Mesenchymal stem cell (in vitro differentiated cells and primary cell): ENCODE results near the gene FAM117A.

Experiments used
- DNase-seq: peaks from one replicate; pipeline ENCODE4 v3.0.0-alpha.2; 2013
- H2AFZ ChIP-seq: one replicate; pipeline ENCODE4 v1.6.1; 2013; ENCODE audit warnings: low read depth, mild to moderate bottlenecking, control low read depth, inconsistent platforms, low read length, moderate library complexity
- H2AK5ac ChIP-seq: 2 replicates; pipeline ENCODE4 v1.6.1; 2013; ENCODE audit warnings: low read length, moderate library complexity, mild to moderate bottlenecking, inconsistent platforms; ENCODE audit not compliant: severe bottlenecking
- H2BK120ac ChIP-seq: one replicate; pipeline ENCODE4 v1.6.1; 2013; ENCODE audit warnings: low read depth, mild to moderate bottlenecking, inconsistent platforms, low read length, moderate library complexity
- H2BK12ac ChIP-seq, 2 experiments: one replicate each; pipeline ENCODE4 v1.6.1; 2013; ENCODE audit warnings: inconsistent platforms in 2 of 2, low read length in 2 of 2, mild to moderate bottlenecking in 2 of 2, moderate library complexity in 2 of 2, control low read depth in 1 of 2
- H2BK15ac ChIP-seq: one replicate; pipeline ENCODE4 v1.6.1; 2013; ENCODE audit warnings: mild to moderate bottlenecking, low read depth, inconsistent platforms; ENCODE audit not compliant: poor library complexity, severe bottlenecking
- H2BK5ac ChIP-seq: 2 replicates; pipeline ENCODE4 v1.6.1; 2013; ENCODE audit warnings: low read depth, mild to moderate bottlenecking, low read length, control low read depth, inconsistent platforms; ENCODE audit not compliant: poor library complexity, severe bottlenecking
- H3K14ac ChIP-seq, 2 experiments: one replicate each; pipeline ENCODE4 v1.6.1; 2013; ENCODE audit warnings: inconsistent platforms in 2 of 2, low read length in 2 of 2, control low read depth in 1 of 2, mild to moderate bottlenecking in 1 of 2, moderate library complexity in 1 of 2
- H3K18ac ChIP-seq, 2 experiments: one replicate each; pipeline ENCODE4 v1.6.1; 2013; ENCODE audit warnings: inconsistent platforms in 2 of 2, low read length in 2 of 2, control low read depth in 1 of 2, low read depth in 1 of 2, mild to moderate bottlenecking in 1 of 2
- H3K23ac ChIP-seq, 2 experiments: one replicate each; pipeline ENCODE4 v1.6.1; 2013; ENCODE audit warnings: inconsistent platforms in 2 of 2, low read length in 2 of 2, mild to moderate bottlenecking in 2 of 2, moderate library complexity in 2 of 2, control low read depth in 1 of 2
- H3K27ac ChIP-seq: 2 replicates; pipeline ENCODE4 v1.5.1; 2013; ENCODE audit warnings: mild to moderate bottlenecking, moderate library complexity, low read length, control low read depth, inconsistent platforms; ENCODE audit not compliant: poor library complexity, severe bottlenecking
- H3K27me3 ChIP-seq, 2 experiments: 2 replicates each; pipeline versions ENCODE4 v1.6.1 to v1.7.0; 2013; ENCODE audit warnings: low read length in 2 of 2, mild to moderate bottlenecking in 2 of 2, moderate library complexity in 2 of 2, control low read depth in 1 of 2, inconsistent platforms in 1 of 2; ENCODE audit not compliant: control insufficient read depth in 1 of 2, insufficient read depth in 1 of 2
- H3K36me3 ChIP-seq, 2 experiments: 2 replicates each; pipeline versions ENCODE4 v1.6.1 to v1.7.0; 2013; ENCODE audit warnings: low read length in 2 of 2, control low read depth in 1 of 2, inconsistent platforms in 1 of 2, low read depth in 1 of 2, mild to moderate bottlenecking in 1 of 2; ENCODE audit not compliant: insufficient read depth in 2 of 2, control insufficient read depth in 1 of 2
- H3K4ac ChIP-seq, 2 experiments: one replicate each; pipeline ENCODE4 v1.6.1; 2013; ENCODE audit warnings: inconsistent platforms in 2 of 2, low read length in 2 of 2, mild to moderate bottlenecking in 2 of 2, moderate library complexity in 2 of 2, control low read depth in 1 of 2, low read depth in 1 of 2
- H3K4me1 ChIP-seq: 2 replicates; pipeline ENCODE4 v1.6.1; 2013; ENCODE audit warnings: low read depth, low read length, control low read depth; ENCODE audit not compliant: control insufficient read depth, insufficient read depth
- H3K4me2 ChIP-seq: 2 replicates; pipeline ENCODE4 v1.6.1; 2013; ENCODE audit warnings: low read length, mild to moderate bottlenecking, inconsistent platforms; ENCODE audit not compliant: poor library complexity, severe bottlenecking
- H3K4me3 ChIP-seq, 2 experiments: 2 replicates each; pipeline versions ENCODE4 v1.5.1 to v1.7.0; 2013; ENCODE audit warnings: low read length in 2 of 2, mild to moderate bottlenecking in 2 of 2, control low read depth in 1 of 2, low read depth in 1 of 2; ENCODE audit not compliant: insufficient read depth in 1 of 2
- H3K79me1 ChIP-seq: replicated peaks from 2 replicates; pipeline ENCODE4 v1.6.1; 2013; ENCODE audit warnings: mild to moderate bottlenecking, control low read depth, low read length, inconsistent platforms; ENCODE audit not compliant: poor library complexity, severe bottlenecking
- H3K9ac ChIP-seq: 2 replicates; pipeline ENCODE4 v1.7.0; 2013; ENCODE audit warnings: mild to moderate bottlenecking, low read length, moderate library complexity
- H3K9me3 ChIP-seq: 2 replicates; pipeline ENCODE4 v1.7.0; 2013; ENCODE audit warnings: mild to moderate bottlenecking, low read length; ENCODE audit not compliant: control insufficient read depth
- H4K8ac ChIP-seq: one replicate; pipeline ENCODE4 v1.6.1; 2013; ENCODE audit warnings: inconsistent platforms, mild to moderate bottlenecking, low read length, moderate library complexity
- H4K91ac ChIP-seq: one replicate; pipeline ENCODE4 v1.6.1; 2013; ENCODE audit warnings: mild to moderate bottlenecking, low read length, inconsistent platforms
- WGBS: methylation state at CpG from one replicate; pipeline ENCODE4 v1.1.7; 2013; ENCODE audit warnings: mixed read lengths; 5-methylcytosine and 5-hydroxymethylcytosine counted together

FAM117A gene

GRCh38 chr17:49742166-49742638, 21.7 kb downstream of the FAM117A start:
- Histone ChIP-seq H3K36me3 (no peaks in the 10 kb centered on the region), H2AK5ac (no peak overlapping the region), H2BK12ac (no peak overlapping the region), H2AFZ (no peak overlapping the region), H3K79me1 (peaks cover 11% of the 10 kb centered on the region), H3K4me1 (peaks cover 2% of the 10 kb centered on the region), H3K27me3 (no peaks in the 10 kb centered on the region), H3K18ac (no peak overlapping the region), H3K14ac (no peak overlapping the region), H2BK120ac (no peak overlapping the region), H3K9me3 (no peaks in the 10 kb centered on the region), H4K91ac (no peak overlapping the region), H3K27ac (no peak overlapping the region), H3K9ac (no peak overlapping the region), H2BK15ac (no peak overlapping the region), H3K4ac (no peak overlapping the region), H3K23ac (no peak overlapping the region), H2BK5ac (no peak overlapping the region), H4K8ac (no peak overlapping the region), H3K4me3 (no peak overlapping the region), H3K4me2 (no peak overlapping the region)
- WGBS = 82% methylated on average over 1 of the region's 1 CpG
- no peak for DNase-seq

- DNase-seq = no peak
Observed at GRCh38 chr17:49741692-49742076, 22.2 kb downstream of the FAM117A start.

GRCh38 chr17:49741009-49741691, 22.8 kb downstream of the FAM117A start:
- Histone ChIP-seq H2BK15ac (no peak overlapping the region), H3K4me2 (no peak overlapping the region), H3K9ac (peak overlapping the region; percentile 20), H3K23ac (no peak overlapping the region), H3K4ac (no peak overlapping the region), H3K9me3 (no peaks in the 10 kb centered on the region), H3K18ac (no peak overlapping the region), H2AK5ac (no peak overlapping the region), H4K91ac (no peak overlapping the region), H2BK120ac (no peak overlapping the region), H3K27me3 (no peaks in the 10 kb centered on the region), H3K79me1 (peaks cover 11% of the 10 kb centered on the region), H2BK12ac (no peak overlapping the region), H4K8ac (no peak overlapping the region), H3K4me3 (peak overlapping the region in 1 of 2 experiments; percentile 3), H3K27ac (no peak overlapping the region), H3K4me1 (peaks cover 2% of the 10 kb centered on the region), H2BK5ac (no peak overlapping the region), H3K14ac (no peak overlapping the region), H2AFZ (no peak overlapping the region), H3K36me3 (no peaks in the 10 kb centered on the region)
- DNase-seq = peak; percentile 6
- WGBS = 75% methylated on average over 2 of the region's 5 CpGs

More at GRCh38 chr17:49741692-49742076, 22.2 kb downstream of the FAM117A start:
- H3K27ac ChIP-seq = no peak overlapping the region
- no peak overlapping the region for H3K4ac ChIP-seq
- no peaks in the 10 kb centered on the region for H3K9me3 ChIP-seq
- H3K4me1 ChIP-seq = peaks cover 2% of the 10 kb centered on the region
- H4K8ac ChIP-seq = no peak overlapping the region
- H3K4me2 ChIP-seq = no peak overlapping the region
- no peak overlapping the region for H4K91ac ChIP-seq
- peak overlapping the region; percentile 20 for H3K9ac ChIP-seq
- 53% methylated on average over 2 of the region's 3 CpGs for WGBS
- no peak overlapping the region for H2BK15ac ChIP-seq
- no peak overlapping the region for H2BK5ac ChIP-seq
- no peak overlapping the region for H2BK120ac ChIP-seq
- no peak overlapping the region for H3K18ac ChIP-seq
- no peak overlapping the region for H2AK5ac ChIP-seq
- H3K79me1 ChIP-seq = peaks cover 11% of the 10 kb centered on the region
- no peaks in the 10 kb centered on the region for H3K27me3 ChIP-seq
- H3K14ac ChIP-seq = no peak overlapping the region
- H3K4me3 ChIP-seq = peak overlapping the region in 1 of 2 experiments; percentile 3
- no peaks in the 10 kb centered on the region for H3K36me3 ChIP-seq
- H3K23ac ChIP-seq = no peak overlapping the region
- H2BK12ac ChIP-seq = no peak overlapping the region
- H2AFZ ChIP-seq = no peak overlapping the region

- H3K23ac ChIP-seq = no peak overlapping the region
- no peak overlapping the region for H3K27ac ChIP-seq
- no peak overlapping the region for H2BK12ac ChIP-seq
- no peak overlapping the region for H3K14ac ChIP-seq
- H3K27me3 ChIP-seq = no peaks in the 10 kb centered on the region
- no peak overlapping the region for H3K18ac ChIP-seq
- no peak overlapping the region for H2AFZ ChIP-seq
- no peaks in the 10 kb centered on the region for H3K9me3 ChIP-seq
- H3K4me1 ChIP-seq = peaks cover 2% of the 10 kb centered on the region
- H3K4me2 ChIP-seq = no peak overlapping the region
- H3K36me3 ChIP-seq = no peaks in the 10 kb centered on the region
- no peak overlapping the region for H3K4me3 ChIP-seq
- no peak overlapping the region for H2BK15ac ChIP-seq
- peak; percentile 18 for DNase-seq
- H3K4ac ChIP-seq = no peak overlapping the region
- H2BK5ac ChIP-seq = no peak overlapping the region
- H2BK120ac ChIP-seq = no peak overlapping the region
- H3K9ac ChIP-seq = no peak overlapping the region
- no peak overlapping the region for H4K91ac ChIP-seq
- H3K79me1 ChIP-seq = peaks cover 11% of the 10 kb centered on the region
- no peak overlapping the region for H2AK5ac ChIP-seq
- H4K8ac ChIP-seq = no peak overlapping the region
- 92% methylated on average over 6 of the region's 7 CpGs for WGBS
Observed at GRCh38 chr17:49739641-49740271, 24.2 kb downstream of the FAM117A start.
